ENCODE results near the gene ZNF367. TPM values are rescaled to one million over a fixed set of nuclear protein-coding genes. Genes with fewer than 3 reads are reported as not detected.

ZNF367 gene
- total and polyA plus RNA-seq, 2 donors (not counting 3 experiments of a cell fraction or from before 2014, with no cell fraction given), result 1.7 to 10.0 TPM

GRCh38 chr9:96448546-96449170 lies 30.5 kb upstream of the ZNF367 start:
- Histone ChIP-seq H3K79me2 (ENCODE audit: control insufficient read depth, insufficient read depth, low read length) (peaks cover 4% of the 10 kb centered on the region), H4K20me1 (replicated peaks; ENCODE audit: control insufficient read depth, extremely low read depth, insufficient read depth, low read length) (no peaks in the 10 kb centered on the region), H3K27ac (ENCODE audit: insufficient read depth, low read depth, low read length) (no peak overlapping the region), H3K4me3 (replicated peaks in 1 of 3; ENCODE audit: insufficient read depth in 1 of 3, low read depth in 1 of 3, low read length in 3 of 3) (no peak overlapping the region), H3K4me2 (ENCODE audit: insufficient read depth, low read length) (no peak overlapping the region), H3K36me3 (ENCODE audit: control insufficient read depth in 2 of 2, extremely low read depth in 1 of 2, insufficient read depth in 2 of 2, low read length in 2 of 2) (no peaks in the 10 kb centered on the region), H3K9ac (replicated peaks; ENCODE audit: extremely low read depth, insufficient read depth, low read length) (no peak overlapping the region), H3K27me3 (ENCODE audit: control insufficient read depth in 2 of 2, insufficient read depth in 2 of 2, low read length in 2 of 2) (peaks cover 0 to 2% of the 10 kb centered on the region in 2 experiments), H3K4me1 (ENCODE audit: control insufficient read depth, extremely low read depth, insufficient read depth, low read length) (peaks cover 7% of the 10 kb centered on the region), H3K9me1 (replicated peaks; ENCODE audit: control insufficient read depth, extremely low read depth, insufficient read depth, low read length) (no peaks in the 10 kb centered on the region), H3K9me3 (replicated peaks; ENCODE audit: control insufficient read depth, insufficient read depth, low read length) (no peaks in the 10 kb centered on the region), H2AFZ (ENCODE audit: low read depth, low read length) (no peak overlapping the region)
- DNase-seq (ENCODE audit: low read depth, low spot score), result no peak
- ChIA-PET POLR2A (no interaction called here), CTCF (interaction anchor here (1.4 to 4.5 kb wide), 2 partner anchors 13 to 218 kb away, joined by 6 to 17 read pairs; no protein-coding TSS in a partner anchor)
- no peak for FAIRE-seq
- dilution Hi-C loops (cut with MboI; ENCODE audit: extremely low pct_ligation_motif_present, low sequenced_read_pairs), result no loop called here
- no TSS peak for BruUV-seq (replicated peaks)
- intact Hi-C loops (cut with micrococcal nuclease), result no loop called here
- TF ChIP-seq POLR2A (IDR thresholded peaks at IDR 0.05; ENCODE audit: low read depth, low read length) (no peak), MAX (IDR thresholded peaks at IDR 0.05; ENCODE audit: insufficient read depth, insufficient read length) (no peak), GATA2 (IDR thresholded peaks at IDR 0.05; ENCODE audit: insufficient read depth, insufficient read length, low read depth, low read length) (no peak), POLR2AphosphoS5 (IDR thresholded peaks at IDR 0.05; ENCODE audit: insufficient read depth, low read depth, low read length) (no peak), JUN (IDR thresholded peaks at IDR 0.05; ENCODE audit: borderline replicate concordance, insufficient read depth, insufficient read length, low read depth) (no peak), FOS (IDR thresholded peaks at IDR 0.05; ENCODE audit: borderline replicate concordance, insufficient read depth, low read length) (no peak), EZH2 (IDR thresholded peaks at IDR 0.05; ENCODE audit: borderline replicate concordance, low read depth, low read length, severe bottlenecking) (no peak)

DNA sequence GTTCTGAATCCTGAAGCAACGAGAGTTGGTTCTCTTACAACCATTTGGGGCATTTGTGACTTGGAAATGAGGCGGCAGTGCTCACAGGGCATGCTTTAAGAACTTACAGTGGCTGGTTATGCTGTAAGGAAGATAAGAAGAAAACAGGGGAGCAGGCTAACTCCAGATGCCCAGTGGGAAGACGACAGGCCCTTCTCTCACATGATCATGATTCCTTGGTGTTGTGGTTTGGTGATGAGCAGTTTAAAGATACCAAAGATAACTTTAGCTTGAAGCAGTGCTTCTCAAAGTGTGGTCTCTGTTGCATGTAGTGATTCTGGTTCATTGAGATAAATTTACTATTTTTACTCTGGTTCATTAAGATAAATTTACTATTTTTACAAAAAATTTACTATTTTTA lies 29.2 kb upstream of the ZNF367 start:
- H3K4me2 ChIP-seq (ENCODE audit: insufficient read depth, low read length), result no peak overlapping the region
- dilution Hi-C loops (cut with MboI; ENCODE audit: extremely low pct_ligation_motif_present, low sequenced_read_pairs), result no loop called here
- FAIRE-seq, result no peak
- H2AFZ ChIP-seq (ENCODE audit: low read depth, low read length), result no peak overlapping the region
- intact Hi-C loops (cut with micrococcal nuclease), result no loop called here
- H3K4me1 ChIP-seq (ENCODE audit: control insufficient read depth, extremely low read depth, insufficient read depth, low read length), result peaks cover 7% of the 10 kb centered on the region
- H3K36me3 ChIP-seq (ENCODE audit: control insufficient read depth in 2 of 2, extremely low read depth in 1 of 2, insufficient read depth in 2 of 2, low read length in 2 of 2), result no peaks in the 10 kb centered on the region
- no peak overlapping the region for H3K9ac ChIP-seq (replicated peaks; ENCODE audit: extremely low read depth, insufficient read depth, low read length)
- H3K9me3 ChIP-seq (replicated peaks; ENCODE audit: control insufficient read depth, insufficient read depth, low read length), result no peaks in the 10 kb centered on the region
- H3K27ac ChIP-seq (ENCODE audit: insufficient read depth, low read depth, low read length), result no peak overlapping the region
- TF ChIP-seq, protein P1, sequence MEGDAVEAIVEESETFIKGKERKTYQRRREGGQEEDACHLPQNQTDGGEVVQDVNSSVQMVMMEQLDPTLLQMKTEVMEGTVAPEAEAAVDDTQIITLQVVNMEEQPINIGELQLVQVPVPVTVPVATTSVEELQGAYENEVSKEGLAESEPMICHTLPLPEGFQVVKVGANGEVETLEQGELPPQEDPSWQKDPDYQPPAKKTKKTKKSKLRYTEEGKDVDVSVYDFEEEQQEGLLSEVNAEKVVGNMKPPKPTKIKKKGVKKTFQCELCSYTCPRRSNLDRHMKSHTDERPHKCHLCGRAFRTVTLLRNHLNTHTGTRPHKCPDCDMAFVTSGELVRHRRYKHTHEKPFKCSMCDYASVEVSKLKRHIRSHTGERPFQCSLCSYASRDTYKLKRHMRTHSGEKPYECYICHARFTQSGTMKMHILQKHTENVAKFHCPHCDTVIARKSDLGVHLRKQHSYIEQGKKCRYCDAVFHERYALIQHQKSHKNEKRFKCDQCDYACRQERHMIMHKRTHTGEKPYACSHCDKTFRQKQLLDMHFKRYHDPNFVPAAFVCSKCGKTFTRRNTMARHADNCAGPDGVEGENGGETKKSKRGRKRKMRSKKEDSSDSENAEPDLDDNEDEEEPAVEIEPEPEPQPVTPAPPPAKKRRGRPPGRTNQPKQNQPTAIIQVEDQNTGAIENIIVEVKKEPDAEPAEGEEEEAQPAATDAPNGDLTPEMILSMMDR (IDR thresholded peaks at IDR 0.05; ENCODE audit: extremely low read depth in 1 of 2, insufficient read depth in 1 of 2, low read depth in 1 of 2, low read length in 2 of 2), result no peak
- TF ChIP-seq MYC (IDR thresholded peaks at IDR 0.05; ENCODE audit: low read depth, low read length) (no peak), EZH2 (IDR thresholded peaks at IDR 0.05; ENCODE audit: borderline replicate concordance, low read depth, low read length, severe bottlenecking) (no peak), POLR2AphosphoS5 (IDR thresholded peaks at IDR 0.05; ENCODE audit: insufficient read depth, low read depth, low read length) (no peak), POLR2A (IDR thresholded peaks at IDR 0.05; ENCODE audit: low read depth, low read length) (no peak), MAX (IDR thresholded peaks at IDR 0.05; ENCODE audit: insufficient read depth, insufficient read length) (no peak), FOS (IDR thresholded peaks at IDR 0.05; ENCODE audit: borderline replicate concordance, insufficient read depth, low read length) (no peak), JUN (IDR thresholded peaks at IDR 0.05; ENCODE audit: borderline replicate concordance, insufficient read depth, insufficient read length, low read depth) (no peak), GATA2 (IDR thresholded peaks at IDR 0.05; ENCODE audit: insufficient read depth, insufficient read length, low read depth, low read length) (no peak)
- no peaks in the 10 kb centered on the region for H4K20me1 ChIP-seq (replicated peaks; ENCODE audit: control insufficient read depth, extremely low read depth, insufficient read depth, low read length)
- DNase-seq (ENCODE audit: low read depth, low spot score), result no peak
- POLR2A ChIA-PET, result no interaction called here
- H3K9me1 ChIP-seq (replicated peaks; ENCODE audit: control insufficient read depth, extremely low read depth, insufficient read depth, low read length), result no peaks in the 10 kb centered on the region
- CTCF ChIA-PET, result no interaction called here
- H3K79me2 ChIP-seq (ENCODE audit: control insufficient read depth, insufficient read depth, low read length), result peaks cover 4% of the 10 kb centered on the region
- no peak overlapping the region for H3K4me3 ChIP-seq (replicated peaks in 1 of 3; ENCODE audit: insufficient read depth in 1 of 3, low read depth in 1 of 3, low read length in 3 of 3)
- BruUV-seq (replicated peaks), result no TSS peak
- H3K27me3 ChIP-seq (ENCODE audit: control insufficient read depth in 2 of 2, insufficient read depth in 2 of 2, low read length in 2 of 2), result peaks cover 0 to 2% of the 10 kb centered on the region in 2 experiments

All from endothelial cell of umbilical vein (primary cell).